Endothelial cell of umbilical vein (primary cell): ENCODE results near the gene AP1G2. TPM values are rescaled to one million over a fixed set of nuclear protein-coding genes. Genes with fewer than 3 reads are reported as not detected.

ENCODE experiments used
- BruUV-seq: library from RNA; stranded (reverse); fragments of 400-500 nt; replicated peaks from 2 replicates; lab custom pipeline; 2021; lab: Mats Ljungman, UMichigan
- CTCF ChIA-PET: fragments of 300-600, 350-600 bp; sonication (Branson Sonifier 250); formaldehyde crosslinking; loops from one replicate; lab custom pipeline; 2021; ENCODE audit warnings: antibody characterized with exemption, inconsistent platforms; lab: Charles Lee
- POLR2A ChIA-PET: fragments of 300-600, 350-600 bp; sonication (Branson Sonifier 250); formaldehyde crosslinking; loops from one replicate; lab custom pipeline; 2021; ENCODE audit warnings: antibody characterized with exemption, inconsistent platforms; lab: Charles Lee
- DNase-seq: peaks from one replicate; pipeline ENCODE4 v3.0.0-alpha.2; 2011; ENCODE audit warnings: low read depth, low spot score
- FAIRE-seq: peaks from 2 replicates; lab custom pipeline; 2011; peaks lifted over from hg19 to GRCh38; lab: Jason Lieb, UNC
- H2AFZ ChIP-seq: 2 replicates; pipeline ENCODE4 v1.6.0; 2012; ENCODE audit warnings: low read depth, low read length, control low read depth, inconsistent platforms
- H3K27ac ChIP-seq: 2 replicates; pipeline ENCODE4 v1.5.1; 2011; ENCODE audit warnings: low read depth, mild to moderate bottlenecking, control low read depth, low read length, moderate library complexity; ENCODE audit not compliant: insufficient read depth
- H3K27me3 ChIP-seq, 2 experiments: 2 replicates each; pipeline versions ENCODE4 v1.6.0 to v1.6.1; 2011; ENCODE audit warnings: low read length in 2 of 2, mixed read lengths in 1 of 2; ENCODE audit not compliant: control insufficient read depth in 2 of 2, insufficient read depth in 2 of 2
- H3K36me3 ChIP-seq, 2 experiments: 2 replicates in 1 of 2; 3 replicates in 1 of 2; pipeline ENCODE4 v1.5.1; 2011; ENCODE audit warnings: low read length in 2 of 2, mild to moderate bottlenecking in 1 of 2, moderate library complexity in 1 of 2; ENCODE audit not compliant: control insufficient read depth in 2 of 2, insufficient read depth in 2 of 2; ENCODE audit errors: extremely low read depth in 1 of 2
- H3K4me1 ChIP-seq: 3 replicates; pipeline ENCODE4 v1.5.1; 2011; ENCODE audit warnings: mild to moderate bottlenecking, low read length; ENCODE audit not compliant: control insufficient read depth, insufficient read depth; ENCODE audit errors: extremely low read depth
- H3K4me2 ChIP-seq: 2 replicates; pipeline ENCODE4 v1.6.1; 2011; ENCODE audit warnings: low read length, control low read depth, mixed read lengths; ENCODE audit not compliant: insufficient read depth
- H3K4me3 ChIP-seq, 3 experiments: fragments of 200-600 bp in 1 of 3; sonication (generic), shearing (Covaris generic) in 1 of 3; replicated peaks in 1 of 3; 2 replicates each; pipeline ENCODE4 v1.5.1; 2011 to 2016; ENCODE audit warnings: control low read depth in 3 of 3, low read length in 3 of 3, mild to moderate bottlenecking in 2 of 3, inconsistent platforms in 1 of 3, low read depth in 1 of 3, moderate library complexity in 1 of 3; ENCODE audit not compliant: insufficient read depth in 1 of 3
- H3K79me2 ChIP-seq: 2 replicates; pipeline ENCODE4 v1.6.0; 2012; ENCODE audit warnings: low read length, inconsistent platforms; ENCODE audit not compliant: control insufficient read depth, insufficient read depth
- H3K9ac ChIP-seq: replicated peaks from 2 replicates; pipeline ENCODE3; 2011; ENCODE audit warnings: low read length, control low read depth; ENCODE audit not compliant: insufficient read depth; ENCODE audit errors: extremely low read depth
- H3K9me1 ChIP-seq: replicated peaks from 3 replicates; pipeline ENCODE4 v1.6.0; 2011; ENCODE audit warnings: mild to moderate bottlenecking, low read length; ENCODE audit not compliant: control insufficient read depth, insufficient read depth; ENCODE audit errors: extremely low read depth
- H3K9me3 ChIP-seq: replicated peaks from 2 replicates; pipeline ENCODE4 v1.5.1; 2012; ENCODE audit warnings: low read length, inconsistent platforms; ENCODE audit not compliant: control insufficient read depth, insufficient read depth
- H4K20me1 ChIP-seq: replicated peaks from 2 replicates; pipeline ENCODE3; 2011; ENCODE audit warnings: mild to moderate bottlenecking, low read length; ENCODE audit not compliant: control insufficient read depth, insufficient read depth; ENCODE audit errors: extremely low read depth
- EZH2 ChIP-seq: IDR thresholded peaks from 2 replicates; pipeline ENCODE4 v1.6.1; 2012; ENCODE audit warnings: borderline replicate concordance, low read depth, mild to moderate bottlenecking, moderate library complexity, low read length, inconsistent platforms; ENCODE audit not compliant: severe bottlenecking
- FOS ChIP-seq: IDR thresholded peaks from 2 replicates; pipeline ENCODE4 v1.6.1; 2011; ENCODE audit warnings: mild to moderate bottlenecking, low read length, moderate library complexity, borderline replicate concordance; ENCODE audit not compliant: insufficient read depth
- GATA2 ChIP-seq: IDR thresholded peaks from 2 replicates; pipeline ENCODE4 v1.7.0; 2011; ENCODE audit warnings: low read depth, mild to moderate bottlenecking, moderate library complexity, mixed read lengths, low read length; ENCODE audit not compliant: insufficient read length, insufficient read depth
- JUN ChIP-seq: IDR thresholded peaks from 2 replicates; pipeline ENCODE4 v1.6.1; 2011; ENCODE audit warnings: borderline replicate concordance, low read depth; ENCODE audit not compliant: insufficient read length, insufficient read depth
- MYC ChIP-seq: IDR thresholded peaks from one replicate; pipeline ENCODE4 v1.6.1; 2011; ENCODE audit warnings: mild to moderate bottlenecking, low read depth, low read length
- POLR2A ChIP-seq: IDR thresholded peaks from 2 replicates; pipeline ENCODE4 v1.6.1; 2012; ENCODE audit warnings: low read depth, mild to moderate bottlenecking, control low read depth, low read length
- POLR2AphosphoS5 ChIP-seq: IDR thresholded peaks from 2 replicates; pipeline ENCODE4 v1.6.1; 2012; ENCODE audit warnings: low read depth, mild to moderate bottlenecking, control low read depth, low read length, moderate library complexity; ENCODE audit not compliant: insufficient read depth
- dilution Hi-C: fragments of 300-500 bp; cut with MboI; formaldehyde crosslinking; loops from one replicate; pipeline ENCODE4 v1.15.0; 2019; ENCODE audit warnings: low sequenced_read_pairs; ENCODE audit not compliant: extremely low pct_ligation_motif_present
- intact Hi-C: fragments of 100-400 bp; cut with micrococcal nuclease; formaldehyde crosslinking; loops from one replicate; pipeline ENCODE4 v1.10.0; 2022
- polyA plus RNA-seq, 4 experiments: library from polyadenylated mRNA; depleted of rRNA in 3 of 4; stranded (reverse) in 3 of 4; unstranded in 1 of 4; fragments of >200 nt; gene quantifications; 2 replicates each; pipeline versions ENCODE4 v1.2.1 to v1.2.3, GENCODE V29; 2011 to 2012; ENCODE audit warnings: missing spikeins in 1 of 4
- total RNA-seq: library from RNA; stranded (reverse); gene quantifications from 2 replicates; pipeline ENCODE4 v1.2.3, GENCODE V29; 2021
- TF ChIP-seq, protein P1 (sequence below): IDR thresholded peaks from 2 replicates; pipeline ENCODE4 v1.6.1; 2011; ENCODE audit not compliant: insufficient read depth, insufficient read length
- TF ChIP-seq, protein P2 (sequence below), 2 donors: IDR thresholded peaks; 1 replicate in 1 of 2; 2 replicates in 1 of 2; pipeline ENCODE4 v1.5.1; 2011; ENCODE audit warnings: low read length in 2 of 2, mild to moderate bottlenecking in 2 of 2, moderate library complexity in 2 of 2, control low read depth in 1 of 2, inconsistent platforms in 1 of 2, low read depth in 1 of 2; ENCODE audit not compliant: insufficient read depth in 1 of 2; ENCODE audit errors: extremely low read depth in 1 of 2

The AP1G2 gene
- total and polyA plus RNA-seq, 2 donors (not counting 3 experiments of a cell fraction or from before 2014, with no cell fraction given): 39.0 to 55.8 TPM

DNA sequence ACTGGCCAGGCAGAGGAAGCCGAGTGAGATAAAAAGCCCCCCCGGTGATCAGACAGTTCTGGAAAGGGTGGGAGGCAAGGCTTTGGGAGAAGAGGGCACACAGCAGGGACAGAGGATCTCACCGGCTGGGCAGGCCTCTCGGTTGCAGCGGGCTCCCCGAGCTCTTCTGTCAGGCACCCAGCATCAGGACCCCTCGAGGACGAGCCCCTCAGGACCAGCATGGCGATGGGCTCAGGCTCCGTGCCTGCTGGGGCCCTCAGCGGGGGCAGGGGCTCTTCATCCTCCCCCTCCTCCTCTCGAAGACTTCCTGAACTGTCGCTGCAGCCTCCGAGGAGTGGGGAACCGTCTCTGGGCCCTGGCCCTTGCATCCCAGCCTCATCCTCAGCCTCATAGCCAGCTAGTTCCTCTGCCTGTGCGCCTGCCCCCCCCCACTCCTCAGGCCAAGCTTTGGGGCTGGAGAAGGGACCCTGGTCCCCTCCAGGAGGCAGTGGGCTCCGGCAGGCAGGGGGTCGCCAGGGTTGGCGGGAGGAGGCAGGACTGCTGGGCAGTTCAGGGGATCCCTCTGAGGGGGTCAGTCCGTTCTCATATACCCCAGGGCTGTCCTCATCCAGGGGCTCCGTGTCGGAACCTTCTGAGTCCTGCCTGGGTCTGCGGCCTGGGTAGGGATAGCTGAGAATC, 3.4 kb upstream of the AP1G2 start:
- Histone ChIP-seq H3K27ac (no peak overlapping the region), H3K79me2 (no peaks in the 10 kb centered on the region), H3K36me3 (no peaks in the 10 kb centered on the region), H3K4me1 (peaks cover 4% of the 10 kb centered on the region), H3K9me1 (no peaks in the 10 kb centered on the region), H3K4me3 (no peak overlapping the region), H4K20me1 (no peaks in the 10 kb centered on the region), H3K9me3 (no peaks in the 10 kb centered on the region), H3K4me2 (no peak overlapping the region), H3K9ac (no peak overlapping the region), H3K27me3 (peaks cover 16 to 20% of the 10 kb centered on the region in 2 experiments), H2AFZ (no peak overlapping the region)
- intact Hi-C loops (no loop called here), dilution Hi-C loops (no loop called here)
- FAIRE-seq (no peak), DNase-seq (no peak)
- ChIA-PET POLR2A (no interaction called here), CTCF (interaction anchor here (1.1 to 3.6 kb wide), 4 partner anchors 9 to 340 kb away, joined by 3 to 12 read pairs (median 4); no protein-coding TSS in a partner anchor)
- BruUV-seq: no TSS peak
- no peak for TF ChIP-seq FOS
- no peak for TF ChIP-seq MYC
- TF ChIP-seq, protein P1, sequence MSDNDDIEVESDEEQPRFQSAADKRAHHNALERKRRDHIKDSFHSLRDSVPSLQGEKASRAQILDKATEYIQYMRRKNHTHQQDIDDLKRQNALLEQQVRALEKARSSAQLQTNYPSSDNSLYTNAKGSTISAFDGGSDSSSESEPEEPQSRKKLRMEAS: no peak
- no peak for TF ChIP-seq GATA2
- no peak for TF ChIP-seq POLR2A
- no peak for TF ChIP-seq JUN
- TF ChIP-seq, protein P2, sequence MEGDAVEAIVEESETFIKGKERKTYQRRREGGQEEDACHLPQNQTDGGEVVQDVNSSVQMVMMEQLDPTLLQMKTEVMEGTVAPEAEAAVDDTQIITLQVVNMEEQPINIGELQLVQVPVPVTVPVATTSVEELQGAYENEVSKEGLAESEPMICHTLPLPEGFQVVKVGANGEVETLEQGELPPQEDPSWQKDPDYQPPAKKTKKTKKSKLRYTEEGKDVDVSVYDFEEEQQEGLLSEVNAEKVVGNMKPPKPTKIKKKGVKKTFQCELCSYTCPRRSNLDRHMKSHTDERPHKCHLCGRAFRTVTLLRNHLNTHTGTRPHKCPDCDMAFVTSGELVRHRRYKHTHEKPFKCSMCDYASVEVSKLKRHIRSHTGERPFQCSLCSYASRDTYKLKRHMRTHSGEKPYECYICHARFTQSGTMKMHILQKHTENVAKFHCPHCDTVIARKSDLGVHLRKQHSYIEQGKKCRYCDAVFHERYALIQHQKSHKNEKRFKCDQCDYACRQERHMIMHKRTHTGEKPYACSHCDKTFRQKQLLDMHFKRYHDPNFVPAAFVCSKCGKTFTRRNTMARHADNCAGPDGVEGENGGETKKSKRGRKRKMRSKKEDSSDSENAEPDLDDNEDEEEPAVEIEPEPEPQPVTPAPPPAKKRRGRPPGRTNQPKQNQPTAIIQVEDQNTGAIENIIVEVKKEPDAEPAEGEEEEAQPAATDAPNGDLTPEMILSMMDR (IDR thresholded peaks at IDR 0.05; ENCODE audit: extremely low read depth in 1 of 2, insufficient read depth in 1 of 2, low read depth in 1 of 2, low read length in 2 of 2): no peak
- TF ChIP-seq EZH2: no peak
- no peak for TF ChIP-seq POLR2AphosphoS5
